HepG2 (cell line): ENCODE measurements around the gene DAZAP1. TPM values are rescaled to one million over a fixed set of nuclear protein-coding genes. Genes with fewer than 3 reads are reported as not detected.

ENCODE experiments used
- DRAP1 ChIP-seq: IDR thresholded peaks from 2 replicates; pipeline ENCODE4 v1.6.1; 2016; ENCODE audit warnings: missing genetic modification reagents, missing compliant biosample characterization
- PAXIP1 ChIP-seq: sonication (generic); formaldehyde crosslinking; conservative IDR thresholded peaks from 2 replicates; pipeline ENCODE4 v1.4.0; 2020; ENCODE audit warnings: mild to moderate bottlenecking, missing genetic modification reagents, moderate library complexity
- POLR2AphosphoS5 ChIP-seq: IDR thresholded peaks from 2 replicates; pipeline ENCODE4 v1.6.1; 2012; ENCODE audit warnings: low read depth, low read length
- RELA ChIP-seq: sonication (generic); formaldehyde crosslinking; IDR thresholded peaks from 2 replicates; pipeline ENCODE4 v1.4.0; 2020; ENCODE audit warnings: missing genetic modification reagents
- RFXAP ChIP-seq: sonication (generic); formaldehyde crosslinking; IDR thresholded peaks from 2 replicates; pipeline ENCODE4 v1.4.0; 2020; ENCODE audit warnings: missing genetic modification reagents, borderline replicate concordance
- RORA ChIP-seq: sonication (generic); formaldehyde crosslinking; IDR thresholded peaks from 2 replicates; pipeline ENCODE4 v1.5.0; 2020; ENCODE audit warnings: mild to moderate bottlenecking, missing genetic modification reagents, moderate library complexity
- SNAI1 ChIP-seq: sonication (generic); formaldehyde crosslinking; IDR thresholded peaks from 2 replicates; pipeline ENCODE4 v1.5.0; 2020; ENCODE audit warnings: mild to moderate bottlenecking, missing genetic modification reagents, borderline replicate concordance
- TFDP2 ChIP-seq: sonication (generic); formaldehyde crosslinking; IDR thresholded peaks from 2 replicates; pipeline ENCODE4 v1.4.0; 2020; ENCODE audit warnings: missing genetic modification reagents
- ZC3H4 ChIP-seq: sonication (generic); formaldehyde crosslinking; IDR thresholded peaks from 2 replicates; pipeline ENCODE4 v1.4.0; 2020; ENCODE audit warnings: missing genetic modification reagents, borderline replicate concordance
- ZMAT3 ChIP-seq: sonication (generic); formaldehyde crosslinking; conservative IDR thresholded peaks from 2 replicates; pipeline ENCODE4 v1.7.0; 2021; ENCODE audit warnings: missing genetic modification reagents
- ZNF12 ChIP-seq: sonication (generic); formaldehyde crosslinking; IDR thresholded peaks from 2 replicates; pipeline ENCODE4 v1.5.0; 2020; ENCODE audit warnings: missing genetic modification reagents
- ZNF142 ChIP-seq: sonication (generic); formaldehyde crosslinking; IDR thresholded peaks from 2 replicates; pipeline ENCODE4 v1.4.0; 2020; ENCODE audit warnings: missing genetic modification reagents
- ZNF350 ChIP-seq: sonication (generic); formaldehyde crosslinking; IDR thresholded peaks from 2 replicates; pipeline ENCODE4 v1.4.0; 2020; ENCODE audit warnings: mild to moderate bottlenecking, low read depth, missing genetic modification reagents, borderline replicate concordance
- ZNF713 ChIP-seq: sonication (generic); formaldehyde crosslinking; IDR thresholded peaks from 2 replicates; pipeline ENCODE4 v1.4.0; 2020; ENCODE audit warnings: mild to moderate bottlenecking, missing genetic modification reagents
- ZNF775 ChIP-seq: sonication (generic); formaldehyde crosslinking; IDR thresholded peaks from 2 replicates; pipeline ENCODE4 v1.4.0; 2020; ENCODE audit warnings: missing genetic modification reagents, mild to moderate bottlenecking, moderate library complexity, borderline replicate concordance
- ZZZ3 ChIP-seq: sonication (generic); formaldehyde crosslinking; IDR thresholded peaks from 2 replicates; pipeline ENCODE4 v1.4.0; 2020; ENCODE audit warnings: missing genetic modification reagents, mild to moderate bottlenecking, borderline replicate concordance
- polyA plus RNA-seq, 8 experiments: library from polyadenylated mRNA; depleted of rRNA in 3 of 8; stranded (reverse) in 7 of 8; unstranded in 1 of 8; fragments of >200 nt; fragmentation: Illumina TruSeq in 4 of 8; extraction: Trizol in 4 of 8; gene quantifications; 2 replicates each; pipeline versions ENCODE4 v1.2.1 to v1.2.3, GENCODE V29; 2011 to 2016; ENCODE audit warnings: low read depth in 4 of 8, missing spikeins in 1 of 8, mixed read lengths in 1 of 8; ENCODE audit not compliant: insufficient read depth in 1 of 8
- total RNA-seq, 5 experiments: library from RNA; depleted of rRNA; stranded (reverse); fragments of >200 nt; fragmentation: Illumina TruSeq; extraction: Trizol; gene quantifications; 2 replicates each; pipeline ENCODE4 v1.2.3, GENCODE V29; 2016; ENCODE audit warnings: low read depth in 1 of 5

The DAZAP1 gene
- total and polyA plus RNA-seq, 2 of the 13 experiments (the other 11 are each of a cell fraction or from before 2014, with no cell fraction given), result 63.3 to 79.2 TPM

GRCh38 chr19:1400281-1401137, 6.9 kb upstream of the DAZAP1 start (continued):
- TF ChIP-seq PAXIP1 (CRISPR knock-in tag), result peak; percentile 94
- TF ChIP-seq ZNF142 (CRISPR knock-in tag), result peak; percentile 49
- peak; percentile 57; the same call in 1 of the 2 replicates for TF ChIP-seq ZNF12
- TF ChIP-seq RORA (CRISPR knock-in tag), result no peak
- no peak for TF ChIP-seq SNAI1 (CRISPR knock-in tag)
- TF ChIP-seq ZMAT3 (CRISPR knock-in tag), result no peak
- TF ChIP-seq RFXAP (CRISPR knock-in tag), result no peak
- 0 out of 2 replicates have a peak, but pooled peaks have one; percentile 52 for TF ChIP-seq ZNF713 (CRISPR knock-in tag)
- 0 out of 2 replicates have a peak, but pooled peaks have one; percentile 19 for TF ChIP-seq DRAP1 (CRISPR knock-in tag)
- TF ChIP-seq ZNF350 (CRISPR knock-in tag), result peak; percentile 73; the same call in 1 of the 2 replicates
- peak; percentile 45; the same call in 1 of the 2 replicates for TF ChIP-seq ZC3H4 (CRISPR knock-in tag)
- TF ChIP-seq POLR2AphosphoS5, result peak; percentile 54; the same call in 1 of the 2 replicates
- peak; percentile 25 for TF ChIP-seq ZZZ3
- TF ChIP-seq TFDP2 (CRISPR knock-in tag), result peak; percentile 71
- no peak for TF ChIP-seq RELA (CRISPR knock-in tag)
- no peak for TF ChIP-seq ZNF775 (CRISPR knock-in tag)
